GM19023 (cell line): ENCODE data around the gene DOK4.

Source experiments
- ATAC-seq: cut with Tn5 transposase; IDR thresholded peaks from one replicate; pipeline ENCODE4 v1.9.1; 2021; ENCODE audit warnings: mild to moderate bottlenecking, moderate library complexity; ENCODE audit not compliant: unreplicated experiment

Gene DOK4

DNA sequence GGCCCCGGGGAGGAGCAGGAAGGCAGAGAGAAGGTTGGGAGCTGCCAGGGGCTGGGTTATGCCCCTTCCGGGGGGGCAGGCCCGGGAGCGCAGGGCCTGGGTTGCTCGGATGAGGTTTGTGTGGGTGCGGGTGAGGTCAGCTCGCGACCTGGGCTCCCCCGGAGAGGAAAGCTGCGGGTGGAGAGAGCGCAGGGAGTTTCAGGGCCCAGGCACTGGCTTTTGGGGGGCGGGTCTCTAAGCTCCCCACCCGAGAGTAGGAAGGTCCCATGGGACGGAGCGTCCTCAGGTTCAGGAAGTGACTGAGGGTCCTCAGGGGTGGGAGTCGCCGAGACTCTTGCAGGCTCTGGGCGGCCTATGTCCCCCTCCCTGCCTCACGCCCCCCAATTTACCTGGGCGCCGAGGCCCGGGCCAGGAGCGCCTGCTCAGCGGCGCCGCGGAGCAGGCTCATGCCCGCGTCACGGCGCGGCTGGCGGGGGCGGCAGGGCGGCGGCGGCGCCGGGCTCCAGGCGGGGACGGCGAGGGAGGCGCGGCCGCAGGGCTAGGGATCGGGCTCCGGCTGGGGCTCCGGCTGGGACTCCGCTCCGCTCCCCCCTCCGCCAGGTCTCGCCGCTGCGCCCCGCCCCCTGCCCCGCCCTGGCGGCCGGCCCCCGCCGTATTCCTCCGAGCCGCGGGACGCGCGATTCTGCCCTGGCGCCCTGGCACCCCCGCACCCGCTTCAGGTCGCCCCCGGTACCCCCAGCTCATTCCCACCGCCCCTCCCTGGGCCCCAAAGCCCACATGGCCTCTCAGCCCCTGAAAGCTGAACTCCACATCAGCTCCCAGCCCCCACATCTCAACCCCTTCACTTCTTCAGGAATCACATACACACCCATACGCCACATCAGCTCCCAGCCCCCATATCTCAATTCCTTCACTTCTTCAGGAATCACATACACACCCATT is at the start of gene DOK4:
TSS of gene DOK4 (minus strand) at position 578 of the 942 bp plus-strand sequence. CDS start 6,986 bp downstream, outside the sequence.
- ATAC-seq: peak; percentile 89

DNA sequence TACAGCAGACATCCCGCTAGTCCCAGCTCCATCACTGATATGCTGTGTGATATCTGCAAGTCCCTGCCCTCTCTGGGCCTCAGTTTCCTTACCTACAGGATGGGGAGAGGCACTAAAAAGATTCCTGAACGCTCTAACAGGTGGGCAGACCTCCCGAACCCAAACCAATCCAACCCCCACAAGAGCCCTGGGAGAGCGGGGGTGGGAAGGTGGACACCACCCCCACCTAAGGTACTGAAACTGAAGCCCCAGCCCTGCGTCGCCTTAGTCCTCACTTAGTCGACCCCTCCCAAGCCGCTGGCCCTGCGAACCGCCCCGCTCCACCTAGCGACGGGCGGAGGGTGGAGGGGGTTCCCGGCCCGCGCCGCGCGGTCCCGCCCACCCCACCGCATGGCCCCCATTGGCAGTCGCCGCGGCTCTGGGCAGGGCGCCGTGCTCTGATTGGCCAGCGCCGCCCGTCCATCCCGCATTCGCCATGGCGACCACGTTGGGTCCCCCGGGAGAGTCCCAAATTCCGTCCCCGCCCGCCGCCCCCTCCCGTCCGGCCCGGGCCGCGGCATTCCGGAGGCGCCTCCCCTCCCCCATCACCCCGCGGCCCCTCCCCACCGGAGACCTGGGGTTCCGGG is 49.5 kb upstream of the DOK4 start:
- ATAC-seq: peak; percentile 77

GRCh38 chr16:57534881-57535658 is 48.8 kb upstream of the DOK4 start:
- ATAC-seq: no peak

GRCh38 chr16:57534337-57534880 is 48.1 kb upstream of the DOK4 start:
- ATAC-seq: no peak

DNA sequence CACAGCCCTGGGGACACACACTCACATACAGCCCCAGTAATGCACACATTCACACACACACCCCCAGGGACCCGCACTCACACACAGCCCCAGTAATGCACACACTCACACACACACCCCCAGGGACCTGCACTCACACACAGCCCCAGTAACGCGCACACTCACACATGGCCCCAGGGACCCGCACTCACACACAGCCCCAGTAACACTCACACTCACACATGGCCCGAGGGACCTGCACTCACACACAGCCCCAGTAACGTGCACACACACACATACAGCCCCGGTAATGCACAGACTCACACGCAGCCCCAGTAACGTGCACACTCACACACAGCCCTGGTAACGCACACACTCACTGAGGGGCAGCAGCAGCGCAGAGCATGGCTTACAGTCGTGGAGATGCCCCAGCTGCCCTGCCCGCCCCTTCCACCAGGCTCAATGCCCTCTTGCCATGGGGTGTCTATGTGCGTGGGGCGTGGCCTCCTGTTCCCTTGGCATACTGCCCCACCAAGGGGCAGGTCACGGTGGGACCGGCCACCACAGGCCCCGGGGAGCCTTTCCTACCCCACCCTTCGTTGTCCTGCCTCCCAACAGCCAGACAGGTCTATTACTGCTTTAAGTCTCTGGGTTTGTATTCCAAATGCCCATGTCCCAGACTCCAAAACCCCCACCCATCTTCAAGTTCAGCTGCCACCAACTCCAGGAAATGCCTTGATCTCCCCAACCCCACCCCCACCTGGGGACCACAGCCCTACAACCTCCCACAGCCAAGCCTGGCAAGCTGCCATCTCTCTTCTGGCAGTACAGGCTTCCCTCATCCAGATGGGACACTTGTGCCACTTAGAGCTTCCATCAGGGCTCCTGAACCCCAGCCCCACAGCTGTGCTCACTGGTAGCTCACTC is 47.4 kb upstream of the DOK4 start:
- ATAC-seq: no peak

DNA sequence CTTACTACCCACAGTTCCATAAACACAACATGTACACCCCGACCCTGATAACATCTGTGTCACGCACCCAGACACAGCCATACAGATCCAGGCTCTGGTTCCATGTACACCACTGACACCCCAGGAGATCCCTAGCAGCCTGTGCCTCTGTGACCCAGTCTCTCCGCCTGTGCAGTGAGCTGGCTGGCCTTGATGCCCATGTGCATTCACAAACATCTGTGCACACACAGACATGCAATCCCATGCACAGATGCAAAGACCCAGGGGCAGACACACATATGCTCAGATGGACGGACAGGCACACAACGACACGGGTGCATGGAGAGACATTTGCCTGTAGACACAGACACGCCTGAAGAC is 46.0 kb upstream of the DOK4 start:
- ATAC-seq: no peak

DNA sequence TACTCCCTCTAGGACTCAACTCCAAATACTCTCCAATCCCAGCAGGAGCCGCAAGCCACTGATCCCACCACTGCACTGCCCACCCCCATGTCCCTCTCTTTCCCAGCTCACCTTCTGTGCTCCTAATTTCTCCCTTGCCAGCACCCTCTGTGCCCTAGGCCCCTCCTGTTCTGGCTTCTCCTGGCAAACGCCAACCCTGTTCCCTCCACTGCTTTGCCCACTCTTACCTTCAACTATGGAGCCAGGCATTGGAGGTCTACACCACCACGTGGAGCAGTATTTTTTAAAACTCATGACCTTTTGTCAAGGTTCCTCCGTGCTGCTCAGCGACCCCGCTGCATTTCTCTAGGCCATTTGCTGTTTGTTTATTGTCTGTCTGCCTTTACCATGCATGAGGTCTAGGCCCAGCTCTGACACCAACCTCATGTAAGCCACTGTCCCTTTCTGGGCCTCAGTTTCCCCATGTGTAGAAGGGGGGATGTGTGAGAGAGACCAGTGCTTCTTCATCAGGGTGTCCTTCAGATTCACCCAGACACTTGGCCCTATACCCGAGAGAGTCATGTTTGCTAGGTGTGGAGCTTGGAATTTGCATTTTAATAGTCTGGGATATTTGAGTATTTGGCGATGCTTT is 45.5 kb upstream of the DOK4 start:
- ATAC-seq: no peak

GRCh38 chr16:57531253-57531575 is 44.9 kb upstream of the DOK4 start:
- no peak for ATAC-seq

GRCh38 chr16:57530522-57531252 is 44.4 kb upstream of the DOK4 start:
- ATAC-seq: no peak

DNA sequence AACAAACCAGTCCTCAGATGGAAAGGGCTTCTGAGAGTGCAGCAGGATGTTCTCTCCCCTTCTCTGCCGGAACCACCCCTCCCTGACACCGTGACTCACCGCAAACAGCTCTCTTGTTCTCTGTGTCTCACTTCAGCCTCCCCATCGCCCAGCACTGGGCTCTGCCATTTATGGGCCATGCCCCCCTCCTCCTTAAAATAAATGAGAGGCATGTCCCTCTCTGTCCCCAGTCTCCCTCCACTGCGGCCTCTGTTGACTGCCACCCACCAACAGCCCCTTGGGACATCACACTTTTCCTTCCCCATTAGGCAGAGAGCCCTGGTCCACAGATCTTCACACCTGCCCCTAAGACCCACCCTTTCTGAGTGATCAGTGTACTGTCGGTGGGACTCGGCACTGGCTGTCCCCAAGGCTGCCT is 43.8 kb upstream of the DOK4 start:
- ATAC-seq: peak; percentile 71

GRCh38 chr16:57529391-57530103 is 43.3 kb upstream of the DOK4 start:
- ATAC-seq: no peak

- ATAC-seq: no peak
These were observed 42.5 kb upstream of the DOK4 start for GRCh38 chr16:57528499-57529390.

DNA sequence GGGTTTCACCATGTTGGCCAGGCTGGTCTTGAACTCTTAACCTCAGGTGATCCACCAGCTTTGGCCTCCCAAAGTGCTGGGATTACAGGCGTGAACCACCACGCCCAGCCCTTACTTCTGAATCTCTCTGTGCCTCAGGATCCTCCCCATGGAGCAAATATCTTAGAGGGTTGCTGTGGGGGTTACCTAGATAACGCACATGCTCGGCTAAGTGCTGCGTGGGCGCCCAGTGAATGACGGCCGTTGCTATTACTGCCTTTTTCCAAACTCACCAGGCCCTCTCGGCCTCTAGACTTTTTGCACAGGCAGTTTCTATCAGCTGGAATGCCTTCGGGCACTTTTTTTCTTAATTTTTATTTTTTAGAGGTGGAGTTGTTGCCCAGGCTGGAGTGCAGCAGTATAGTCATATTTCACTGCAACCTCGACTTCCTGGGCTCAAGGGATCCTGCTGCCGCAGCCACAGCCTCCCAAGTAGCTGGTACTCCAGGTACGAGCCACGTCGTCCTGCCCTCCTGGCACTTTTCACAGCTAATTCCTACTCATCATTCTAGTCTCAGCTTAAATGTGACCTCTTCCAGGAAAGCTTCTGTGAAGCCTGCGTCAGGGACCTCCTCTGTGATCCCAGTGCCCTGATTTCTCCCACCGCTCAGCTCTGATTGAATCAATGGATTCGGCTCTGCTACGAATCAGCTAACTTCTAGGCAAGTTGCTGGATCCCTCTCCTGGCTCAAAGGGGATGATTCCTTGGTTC is 41.5 kb upstream of the DOK4 start:
- no peak for ATAC-seq

DNA sequence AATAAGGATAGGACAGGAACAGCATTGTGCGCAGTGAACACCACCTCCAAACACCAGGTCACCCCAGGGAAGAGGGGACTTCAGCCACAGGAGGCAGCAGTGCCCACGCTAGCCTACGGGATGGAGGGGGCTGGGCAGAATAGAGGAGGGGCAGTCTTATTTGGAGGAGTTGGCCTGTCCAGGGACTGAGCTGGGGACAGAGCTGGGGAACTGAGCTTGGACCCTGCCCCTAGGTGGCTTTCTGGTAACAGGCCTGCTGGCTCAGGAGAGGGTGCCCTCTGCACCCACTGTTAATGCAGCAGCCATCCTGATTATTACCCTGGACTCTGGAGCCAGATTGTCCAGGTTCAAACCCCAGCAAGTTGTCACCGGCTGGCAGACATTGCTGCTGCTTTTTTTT is 40.7 kb upstream of the DOK4 start:
- ATAC-seq: no peak

DNA sequence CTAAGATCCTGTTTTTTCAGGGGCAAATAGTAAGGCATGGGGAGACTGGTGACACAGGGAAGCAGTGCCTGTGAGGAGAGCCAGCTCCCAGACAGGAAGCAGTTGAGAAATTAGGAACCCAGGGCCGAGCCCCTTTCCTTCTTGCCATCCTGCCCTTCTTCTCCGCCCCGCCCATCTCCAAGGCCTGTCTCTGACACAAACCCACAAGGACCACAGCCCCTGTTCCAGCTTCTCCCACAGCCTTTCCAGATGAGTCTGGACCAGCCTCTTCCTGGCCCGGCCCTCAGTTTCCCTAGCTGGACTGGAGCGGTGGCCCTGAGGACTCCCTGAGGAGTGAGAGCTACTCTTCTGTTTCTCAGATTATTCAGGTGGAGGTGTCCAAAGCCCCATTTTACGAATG is 40.2 kb upstream of the DOK4 start:
- no peak for ATAC-seq

DNA sequence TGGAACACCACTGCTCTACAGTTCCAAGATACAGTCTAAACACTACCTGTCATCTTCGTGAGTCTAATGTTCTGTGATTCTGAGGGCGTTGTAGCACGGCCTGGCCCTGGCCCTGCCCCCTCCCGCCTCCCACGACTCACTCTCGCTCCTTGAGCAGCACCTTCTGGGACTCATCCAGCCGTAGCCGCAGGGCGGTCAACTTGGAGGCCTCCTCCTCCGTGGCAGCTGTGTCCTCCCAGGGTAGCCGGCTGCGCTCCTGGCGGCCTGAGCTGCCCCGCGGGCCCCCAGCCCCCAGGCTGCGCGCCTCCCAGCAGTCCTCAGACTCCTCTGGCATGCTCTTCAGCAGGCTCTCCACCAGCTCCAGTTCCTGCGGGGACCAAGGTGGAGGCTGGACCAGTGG is 39.5 kb upstream of the DOK4 start:
- no peak for ATAC-seq

DNA sequence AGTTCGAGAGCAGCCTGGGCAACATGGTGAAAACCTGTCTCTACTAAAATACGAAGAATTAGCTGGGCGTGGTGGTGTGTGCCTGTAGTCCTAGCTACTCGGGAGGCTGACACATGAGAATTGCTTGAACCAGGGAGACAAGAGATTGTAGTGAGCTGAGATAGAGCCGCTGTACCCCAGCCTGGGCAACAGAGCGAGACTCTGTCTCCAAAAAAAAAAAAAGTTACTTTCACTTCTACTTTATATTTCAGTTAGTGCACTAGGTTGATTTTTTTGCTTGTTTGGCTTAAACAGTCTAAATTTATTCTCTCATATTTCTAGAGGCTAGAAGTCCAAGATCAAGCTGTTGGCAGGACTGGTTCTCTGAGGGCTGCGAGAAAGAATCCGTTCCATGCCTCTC is 36.7 kb upstream of the DOK4 start:
- no peak for ATAC-seq
